Stomach smooth muscle (tissue), 2 donors: Measurements from ENCODE around the gene NINJ2.

Source experiments
- H3K27ac ChIP-seq: one replicate; pipeline ENCODE4 v1.7.0; 2013; ENCODE audit warnings: mild to moderate bottlenecking, low read length, inconsistent platforms
- H3K27me3 ChIP-seq, 2 donors: one replicate each; pipeline ENCODE4 v1.7.0; 2013; ENCODE audit warnings: low read length in 2 of 2; ENCODE audit not compliant: insufficient read depth in 2 of 2, control insufficient read depth in 1 of 2
- H3K36me3 ChIP-seq, 2 donors: one replicate each; pipeline ENCODE4 v1.7.0; 2013; ENCODE audit warnings: low read length in 2 of 2; ENCODE audit not compliant: control insufficient read depth in 2 of 2, insufficient read depth in 2 of 2
- H3K4me1 ChIP-seq: one replicate; pipeline ENCODE4 v1.7.0; 2013; ENCODE audit warnings: low read length; ENCODE audit not compliant: control insufficient read depth, insufficient read depth
- H3K4me3 ChIP-seq, 2 donors: one replicate each; pipeline ENCODE4 v1.7.0; 2013; ENCODE audit warnings: low read length in 2 of 2
- H3K9ac ChIP-seq, 2 donors: one replicate each; pipeline ENCODE4 v1.7.0; 2013; ENCODE audit warnings: low read length in 2 of 2, mild to moderate bottlenecking in 1 of 2
- H3K9me3 ChIP-seq, 2 donors: one replicate each; pipeline ENCODE4 v1.7.0; 2013; ENCODE audit warnings: low read length in 2 of 2; ENCODE audit not compliant: control insufficient read depth in 2 of 2
- donor health status: healthy.
- donor health status: Pancreatic carcinoma.

Gene NINJ2

DNA sequence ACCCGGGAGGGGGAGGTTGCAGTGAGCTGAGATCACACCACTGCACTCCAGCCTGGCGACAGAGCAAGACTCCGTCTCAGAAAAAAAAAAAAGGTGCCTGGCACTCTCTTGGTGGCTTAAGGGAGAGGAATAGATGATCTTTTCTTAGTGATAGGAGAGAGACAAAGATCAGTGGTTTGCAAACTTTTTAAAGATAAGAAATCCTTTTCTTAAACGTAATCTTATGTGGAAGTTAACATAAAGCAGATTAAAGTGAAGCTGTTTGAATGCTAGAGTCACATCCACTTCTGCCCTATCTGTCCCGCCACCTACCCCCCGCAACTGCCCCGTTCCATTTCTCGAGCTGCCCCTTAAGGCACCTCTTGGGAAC lies 6.3 kb upstream of the NINJ2 start:
- Histone ChIP-seq H3K27ac (no peak overlapping the region), H3K36me3 (no peaks in the 10 kb centered on the region), H3K4me1 (no peaks in the 10 kb centered on the region)

DNA sequence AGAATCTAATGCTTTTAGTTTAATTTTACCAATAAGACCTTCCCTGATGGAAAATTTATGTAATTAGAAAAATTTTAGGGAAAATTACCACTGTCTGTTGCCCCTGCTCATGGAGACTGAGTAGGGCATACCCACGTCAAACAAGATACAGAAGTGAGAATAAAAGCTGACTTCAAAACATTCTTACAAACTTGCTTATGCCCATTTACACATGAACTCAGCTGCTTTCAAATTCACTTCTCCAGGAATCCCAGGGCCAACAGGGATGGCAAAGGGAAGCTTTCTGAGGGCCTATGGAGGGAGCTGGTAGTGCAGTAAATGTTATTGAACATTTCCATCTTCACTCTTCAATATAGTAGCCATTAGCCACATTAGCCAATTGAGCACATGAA lies 4.8 kb upstream of the NINJ2 start:
- no peaks in the 10 kb centered on the region for H3K36me3 ChIP-seq
- H3K9ac ChIP-seq, result no peak overlapping the region
- H3K4me1 ChIP-seq, result no peaks in the 10 kb centered on the region
- peaks cover 2 to 4% of the 10 kb centered on the region in 2 donors for H3K27me3 ChIP-seq
- no peak overlapping the region for H3K27ac ChIP-seq
- no peak overlapping the region for H3K4me3 ChIP-seq
- H3K9me3 ChIP-seq, result no peaks in the 10 kb centered on the region

More for the DNA sequence above, 6.3 kb upstream of the NINJ2 start:
- Histone ChIP-seq H3K4me3 (no peak overlapping the region), H3K9ac (no peak overlapping the region), H3K9me3 (no peaks in the 10 kb centered on the region), H3K27me3 (no peaks in the 10 kb centered on the region)

DNA sequence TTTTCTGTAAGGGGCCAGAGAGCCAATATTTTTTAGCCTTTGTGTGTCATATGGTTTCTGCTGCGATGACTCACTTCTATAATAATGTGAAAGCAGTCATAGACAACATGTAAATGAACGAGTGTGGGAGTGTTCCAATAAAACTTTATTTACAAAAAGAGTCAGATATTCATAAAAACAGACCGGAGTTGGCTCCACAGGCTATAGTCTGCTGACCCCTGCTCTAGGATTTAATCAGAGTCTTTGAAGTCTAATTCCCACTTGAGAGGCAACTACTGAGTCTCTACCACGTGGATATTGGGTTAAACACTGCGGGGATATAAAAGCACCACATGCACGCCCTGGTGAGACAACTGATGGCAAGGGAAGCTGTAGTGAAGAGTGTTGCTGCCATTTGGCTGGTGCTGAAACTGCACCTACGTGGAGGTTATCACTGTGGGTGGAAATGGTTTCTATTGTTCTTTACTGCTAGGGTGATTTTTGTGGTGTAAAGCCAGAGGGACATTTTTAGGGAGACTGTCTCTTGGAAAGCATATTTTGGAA lies 3.6 kb upstream of the NINJ2 start:
- Histone ChIP-seq H3K9ac (no peak overlapping the region), H3K4me1 (no peaks in the 10 kb centered on the region), H3K27ac (no peak overlapping the region), H3K27me3 (peaks cover 4% of the 10 kb centered on the region in 2 donors), H3K36me3 (no peaks in the 10 kb centered on the region), H3K4me3 (no peak overlapping the region), H3K9me3 (no peaks in the 10 kb centered on the region)

DNA sequence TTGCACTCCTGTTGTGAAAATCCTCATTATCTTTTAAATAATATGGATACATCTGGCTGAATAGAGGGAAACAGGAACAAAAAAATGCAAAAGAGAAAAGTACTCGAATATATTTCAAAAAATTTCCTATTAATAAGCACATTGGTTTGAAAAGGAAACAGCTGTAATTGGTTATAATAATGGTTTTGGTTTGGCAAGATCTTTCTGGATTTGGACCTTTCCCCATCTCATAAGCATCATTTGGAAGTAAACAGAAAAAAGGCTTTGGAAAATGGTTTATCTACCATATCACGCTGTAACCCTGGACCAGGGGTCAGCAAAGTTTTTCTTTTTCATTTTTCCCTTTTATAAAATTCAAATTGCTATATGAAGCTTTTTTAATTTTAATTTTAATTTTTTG lies 2.8 kb upstream of the NINJ2 start:
- no peak overlapping the region for H3K9ac ChIP-seq
- H3K9me3 ChIP-seq, result no peaks in the 10 kb centered on the region
- no peaks in the 10 kb centered on the region for H3K4me1 ChIP-seq
- no peak overlapping the region for H3K4me3 ChIP-seq
- H3K27me3 ChIP-seq, result peaks cover 4 to 6% of the 10 kb centered on the region in 2 donors
- H3K27ac ChIP-seq, result no peak overlapping the region
- no peaks in the 10 kb centered on the region for H3K36me3 ChIP-seq

DNA sequence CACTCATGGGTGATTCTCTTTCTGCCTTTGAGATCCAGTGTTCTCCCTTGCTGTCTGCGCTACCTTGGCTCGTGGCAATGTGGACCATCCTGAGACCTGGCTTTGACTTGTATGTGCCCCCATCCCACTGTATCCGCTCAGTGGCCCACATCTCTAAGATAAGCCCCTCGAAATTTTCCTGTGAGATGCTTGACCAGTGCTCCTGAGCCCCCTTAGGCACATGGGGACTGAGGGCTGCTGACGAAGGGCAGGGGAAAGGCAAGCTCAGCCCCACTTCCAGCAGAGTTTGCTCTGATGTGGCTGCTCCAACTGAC lies 1.5 kb upstream of the NINJ2 start:
- Histone ChIP-seq H3K36me3 (no peaks in the 10 kb centered on the region), H3K27ac (no peak overlapping the region)

DNA sequence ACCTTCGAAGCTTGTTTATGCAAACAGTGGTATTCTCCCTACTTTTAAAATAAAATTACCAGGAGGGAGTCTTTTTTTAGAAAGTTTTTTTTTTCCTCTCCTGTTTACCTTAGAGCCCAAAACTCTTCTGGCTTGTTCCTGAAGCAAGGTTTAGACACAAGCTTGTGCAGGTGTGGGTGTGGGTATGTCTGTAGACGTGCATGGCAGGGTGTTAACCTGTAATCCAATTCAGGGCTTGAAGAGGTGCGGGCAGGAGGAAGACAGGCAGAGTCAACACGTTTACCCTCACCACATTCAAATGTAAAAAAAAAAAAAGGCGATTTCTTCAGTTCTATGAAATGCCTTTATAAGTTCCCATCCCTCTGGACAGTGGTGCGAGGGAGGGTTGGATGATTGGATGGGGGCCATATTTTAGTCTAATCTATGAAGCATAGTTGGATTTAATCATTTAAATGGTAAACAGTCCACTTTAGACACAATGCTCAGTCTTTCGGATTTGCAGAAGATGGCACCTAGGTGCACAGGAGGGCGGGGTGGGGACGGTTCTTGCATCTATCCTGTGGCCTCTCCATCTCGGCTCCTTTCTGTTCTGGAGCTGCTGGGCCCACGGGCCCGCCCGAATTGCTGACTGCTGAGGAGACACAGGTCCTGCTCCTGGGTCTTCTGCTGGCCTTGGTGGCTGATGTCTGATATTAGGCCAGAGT lies 982 bp upstream of the NINJ2 start:
- no peak overlapping the region for H3K27ac ChIP-seq
- H3K9me3 ChIP-seq, result no peaks in the 10 kb centered on the region
- no peak overlapping the region for H3K4me3 ChIP-seq
- peaks cover 4 to 10% of the 10 kb centered on the region in 2 donors for H3K27me3 ChIP-seq
- no peaks in the 10 kb centered on the region for H3K4me1 ChIP-seq
- H3K9ac ChIP-seq, result no peak overlapping the region
- H3K36me3 ChIP-seq, result no peaks in the 10 kb centered on the region

More for the DNA sequence above, 1.5 kb upstream of the NINJ2 start:
- H3K4me3 ChIP-seq, result no peak overlapping the region
- no peak overlapping the region for H3K9ac ChIP-seq
- H3K4me1 ChIP-seq, result no peaks in the 10 kb centered on the region
- H3K27me3 ChIP-seq, result peaks cover 4 to 6% of the 10 kb centered on the region in 2 donors
- no peaks in the 10 kb centered on the region for H3K9me3 ChIP-seq

DNA sequence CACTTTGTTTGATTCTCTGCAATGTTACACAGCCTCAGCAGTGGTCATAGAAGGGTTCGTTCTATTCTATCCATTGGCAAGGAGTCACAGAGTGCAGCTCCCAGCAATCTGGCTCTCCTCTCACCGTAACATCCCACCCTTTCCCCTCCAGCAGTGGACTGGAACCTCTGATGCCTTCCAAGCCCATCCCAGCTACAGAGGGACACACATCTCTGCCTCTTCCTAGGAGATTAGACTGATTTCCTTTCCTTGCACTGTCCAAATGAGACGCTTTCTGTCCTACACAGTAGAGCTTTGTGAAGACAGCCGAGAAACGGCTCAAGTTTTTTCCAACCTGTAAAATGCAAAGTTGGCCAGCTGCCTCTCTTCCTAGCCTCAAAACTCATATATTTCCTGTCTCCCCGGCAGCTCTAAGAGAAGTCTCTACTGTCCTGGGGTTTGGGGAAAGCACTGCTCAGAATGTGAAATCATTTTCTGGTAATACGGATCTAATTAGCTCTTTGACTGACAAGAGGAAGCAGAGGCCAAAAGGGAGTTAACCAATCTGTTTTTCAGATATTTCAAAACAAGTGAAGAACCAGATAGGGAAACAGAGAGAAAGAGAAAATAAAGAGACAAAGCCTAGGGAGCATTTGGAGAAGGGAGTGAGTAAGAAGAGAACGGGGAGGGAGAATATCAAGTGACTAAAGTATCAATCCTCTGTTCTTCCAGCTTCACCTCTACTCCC lies 516 bp downstream of the NINJ2 start:
- Histone ChIP-seq H3K9ac (peak overlapping the region in 1 of 2 donors; percentile 33), H3K4me3 (peak overlapping the region; percentile 40 to 46), H3K36me3 (no peaks in the 10 kb centered on the region), H3K27me3 (peaks cover 4 to 10% of the 10 kb centered on the region in 2 donors), H3K4me1 (no peaks in the 10 kb centered on the region), H3K27ac (no peak overlapping the region), H3K9me3 (no peaks in the 10 kb centered on the region)

DNA sequence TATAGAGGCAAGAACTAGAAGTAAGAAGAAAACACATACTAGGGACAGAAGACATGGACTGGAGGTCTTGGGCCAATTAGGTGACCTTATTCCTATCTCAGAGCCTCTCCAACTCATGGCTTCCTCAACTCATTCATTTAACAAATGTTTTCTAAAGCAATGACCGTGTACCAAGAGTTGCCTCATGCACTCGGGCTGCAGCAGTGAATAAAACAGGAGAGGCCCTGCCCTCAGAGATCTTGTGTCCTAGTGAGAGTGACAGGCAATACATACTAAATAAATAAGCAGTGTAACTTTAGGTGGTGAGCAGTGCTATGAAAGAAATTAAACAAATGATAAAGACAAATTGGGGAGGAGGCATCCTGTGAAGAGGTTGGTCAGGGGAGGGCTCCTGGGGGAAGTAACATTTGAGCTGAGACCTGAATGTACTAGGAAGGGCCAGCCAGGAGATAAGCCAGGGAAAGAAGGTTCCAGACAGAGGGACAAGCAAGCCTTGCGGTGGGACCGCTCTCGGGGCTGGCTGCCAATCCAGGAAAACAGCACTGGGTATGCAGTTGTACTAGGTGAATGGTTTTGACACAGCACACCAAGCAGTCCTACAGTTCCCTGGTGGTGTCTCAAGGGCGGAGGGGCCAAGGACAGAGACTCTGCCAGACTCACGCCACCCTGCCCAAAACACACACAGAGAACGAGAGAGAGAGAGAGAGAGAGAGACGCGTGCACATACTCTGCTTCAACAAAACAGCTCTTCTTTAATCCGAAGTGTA lies 1.3 kb downstream of the NINJ2 start:
- Histone ChIP-seq H3K27me3 (peaks cover 4 to 10% of the 10 kb centered on the region in 2 donors), H3K36me3 (no peaks in the 10 kb centered on the region), H3K27ac (no peak overlapping the region), H3K4me1 (no peaks in the 10 kb centered on the region), H3K9me3 (no peaks in the 10 kb centered on the region), H3K4me3 (no peak overlapping the region), H3K9ac (peak overlapping the region in 1 of 2 donors; percentile 33)

DNA sequence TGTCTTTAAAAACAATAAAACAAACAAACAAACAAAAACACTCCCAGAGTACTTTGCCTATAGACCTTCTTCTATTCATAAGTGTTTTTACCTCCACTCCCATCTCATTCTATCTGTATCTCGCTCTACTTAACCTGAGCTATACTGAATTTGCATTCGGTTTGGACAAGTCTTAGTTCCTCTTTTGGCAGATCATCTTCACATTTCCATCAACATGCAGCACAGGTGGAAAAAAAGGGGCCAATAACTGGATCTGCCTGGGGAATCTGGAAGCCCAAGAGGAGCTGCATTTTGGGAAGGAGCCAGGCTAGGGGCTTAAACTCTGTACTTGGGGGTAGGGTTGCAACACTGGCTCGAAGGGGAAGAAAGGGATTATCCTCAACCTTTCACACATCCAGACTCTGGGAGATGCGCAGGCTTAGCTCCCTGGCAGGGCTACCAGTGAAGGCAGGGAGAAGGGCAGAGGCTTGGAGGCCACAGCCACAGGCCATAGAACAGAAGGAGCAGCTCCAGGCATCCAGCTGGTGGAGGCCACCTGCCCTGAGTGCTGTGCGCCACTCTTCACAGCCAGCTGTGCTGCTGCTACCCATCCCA lies 4.1 kb downstream of the NINJ2 start:
- Histone ChIP-seq H3K27ac (no peak overlapping the region), H3K4me3 (no peak overlapping the region), H3K36me3 (no peaks in the 10 kb centered on the region)

DNA sequence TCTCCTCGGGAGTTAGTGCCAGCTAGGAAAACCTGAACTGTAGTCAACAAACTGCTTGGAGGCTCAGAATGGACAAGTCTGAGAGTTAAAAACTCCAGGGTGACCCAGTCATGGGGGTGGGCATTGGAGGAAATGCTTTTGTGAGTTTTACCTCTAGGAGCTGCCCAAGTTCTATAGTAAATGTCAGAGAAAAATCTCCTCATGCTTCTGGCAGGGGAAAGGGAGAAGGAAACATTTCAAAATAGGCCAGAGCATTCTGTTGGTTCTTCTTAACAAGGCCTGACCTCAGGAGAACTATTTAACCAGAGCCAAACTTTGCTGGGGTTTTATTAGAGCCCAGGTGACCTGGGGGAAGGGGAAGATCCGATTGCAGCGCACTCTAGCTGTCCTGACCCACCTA lies 12.3 kb downstream of the NINJ2 start:
- H3K9me3 ChIP-seq, result no peaks in the 10 kb centered on the region
- H3K27me3 ChIP-seq, result no peaks in the 10 kb centered on the region
- no peaks in the 10 kb centered on the region for H3K36me3 ChIP-seq
- peaks cover 15% of the 10 kb centered on the region for H3K4me1 ChIP-seq
- no peak overlapping the region for H3K4me3 ChIP-seq
- H3K27ac ChIP-seq, result no peak overlapping the region
- H3K9ac ChIP-seq, result no peak overlapping the region

More for the DNA sequence above, 4.1 kb downstream of the NINJ2 start:
- Histone ChIP-seq H3K9ac (no peak overlapping the region), H3K27me3 (peaks cover 4 to 10% of the 10 kb centered on the region in 2 donors), H3K4me1 (no peaks in the 10 kb centered on the region), H3K9me3 (no peaks in the 10 kb centered on the region)
